Neural cell (in vitro differentiated cells): ENCODE measurements around the gene MFSD2A. TPM values are rescaled to one million over a fixed set of nuclear protein-coding genes. Genes with fewer than 3 reads are reported as not detected.

Experiments used
- H2AFZ ChIP-seq: fragments of 200-600, 300-800 bp; sonication (generic), shearing (Covaris generic); 2 replicates; pipeline ENCODE4 v1.6.0; 2014; ENCODE audit warnings: low read depth, mild to moderate bottlenecking, antibody characterized with exemption, low read length, moderate library complexity
- H3F3A ChIP-seq: fragments of 200-600 bp; shearing (Covaris generic); 2 replicates; pipeline ENCODE4 v1.6.1; 2016; ENCODE audit warnings: mild to moderate bottlenecking, moderate library complexity, mixed read lengths, antibody characterized with exemption, low read length; ENCODE audit not compliant: insufficient read depth, poor library complexity, severe bottlenecking
- H3K27ac ChIP-seq: fragments of 200-600, 300-800 bp; sonication (generic), shearing (Covaris generic); 2 replicates; pipeline ENCODE4 v1.5.1; 2014; ENCODE audit warnings: mild to moderate bottlenecking, low read length, moderate library complexity
- H3K27me3 ChIP-seq: fragments of 300-800, 200-600 bp; sonication (generic), shearing (Covaris generic); 2 replicates; pipeline ENCODE4 v1.6.0; 2014; ENCODE audit warnings: mild to moderate bottlenecking, low read depth, low read length, moderate library complexity; ENCODE audit not compliant: insufficient read depth
- H3K36me3 ChIP-seq: fragments of 300-800, 200-600 bp; sonication (generic), shearing (Covaris generic); 2 replicates; pipeline ENCODE4 v1.5.1; 2014; ENCODE audit warnings: mild to moderate bottlenecking, antibody characterized with exemption, low read length, moderate library complexity; ENCODE audit not compliant: insufficient read depth
- H3K4me2 ChIP-seq: fragments of 300-800, 200-600 bp; sonication (generic), shearing (Covaris generic); 2 replicates; pipeline ENCODE4 v1.6.0; 2014; ENCODE audit warnings: mild to moderate bottlenecking, low read length
- H3K4me3 ChIP-seq: fragments of 300-800, 200-600 bp; sonication (generic), shearing (Covaris generic); 2 replicates; pipeline ENCODE4 v1.5.1; 2014; ENCODE audit warnings: mild to moderate bottlenecking, low read length, moderate library complexity
- H3K79me2 ChIP-seq: fragments of 200-600 bp; shearing (Covaris generic); replicated peaks from 2 replicates; pipeline ENCODE4 v1.6.0; 2014; ENCODE audit warnings: mild to moderate bottlenecking, low read length, moderate library complexity; ENCODE audit not compliant: insufficient read depth
- H3K9ac ChIP-seq: fragments of 300-800, 200-600 bp; sonication (generic), shearing (Covaris generic); 2 replicates; pipeline ENCODE4 v1.6.1; 2016; ENCODE audit warnings: mild to moderate bottlenecking, low read length, mixed read lengths
- H3K9me2 ChIP-seq: fragments of 200-600 bp; shearing (Covaris generic); 2 replicates; pipeline ENCODE4 v1.6.1; 2016; ENCODE audit warnings: mild to moderate bottlenecking, low read length, mixed read lengths; ENCODE audit not compliant: insufficient read depth
- H3K9me3 ChIP-seq: fragments of 200-600, 300-800 bp; sonication (generic), shearing (Covaris generic); 2 replicates; pipeline ENCODE4 v1.6.1; 2016; ENCODE audit warnings: mild to moderate bottlenecking, mixed run types, low read length, moderate library complexity, mixed read lengths
- H4K20me1 ChIP-seq: fragments of 200-600 bp; shearing (Covaris generic); 2 replicates; pipeline ENCODE4 v1.6.1; 2016; ENCODE audit warnings: mild to moderate bottlenecking, mixed run types; ENCODE audit not compliant: insufficient read depth
- EP300 ChIP-seq: fragments of 450-650 bp; conservative IDR thresholded peaks from 2 replicates; pipeline ENCODE4 v1.6.1; 2014; ENCODE audit warnings: antibody characterized with exemption, mild to moderate bottlenecking, moderate library complexity; ENCODE audit not compliant: poor library complexity, severe bottlenecking
- EZH2 ChIP-seq: fragments of 200-600, 300-800 bp; shearing (Covaris generic), sonication (generic); IDR thresholded peaks from 2 replicates; pipeline ENCODE4 v1.6.1; 2014; ENCODE audit warnings: antibody characterized with exemption, low read length, borderline replicate concordance, mild to moderate bottlenecking; ENCODE audit not compliant: insufficient read depth, poor library complexity, severe bottlenecking
- MXI1 ChIP-seq: fragments of 450-650 bp; conservative IDR thresholded peaks from 2 replicates; pipeline ENCODE4 v1.6.1; 2014; ENCODE audit warnings: antibody characterized with exemption, mild to moderate bottlenecking; ENCODE audit not compliant: poor library complexity, severe bottlenecking
- POLR2AphosphoS5 ChIP-seq: IDR thresholded peaks from 2 replicates; pipeline ENCODE4 v1.6.1; 2012
- RAD21 ChIP-seq: fragments of 450-650 bp; conservative IDR thresholded peaks from 2 replicates; pipeline ENCODE4 v1.6.1; 2014; ENCODE audit warnings: antibody characterized with exemption, mild to moderate bottlenecking, moderate library complexity
- SMC3 ChIP-seq: fragments of 450-650 bp; conservative IDR thresholded peaks from 2 replicates; pipeline ENCODE4 v1.6.1; 2014; ENCODE audit warnings: antibody characterized with exemption, mild to moderate bottlenecking, moderate library complexity; ENCODE audit not compliant: poor library complexity
- TAF1 ChIP-seq: IDR thresholded peaks from 2 replicates; pipeline ENCODE4 v1.6.1; 2012; ENCODE audit warnings: low read depth
- polyA plus RNA-seq: library from polyadenylated mRNA; depleted of rRNA; stranded (reverse); fragments of >200 nt; gene quantifications from 2 replicates; pipeline ENCODE4 v1.2.3, GENCODE V29; 2014
- TF ChIP-seq, protein P1 (sequence below): IDR thresholded peaks from 2 replicates; pipeline ENCODE4 v1.6.1; 2012; ENCODE audit warnings: borderline replicate concordance
- TF ChIP-seq, protein P2 (sequence below): fragments of 450-650 bp; IDR thresholded peaks from 2 replicates; pipeline ENCODE4 v1.5.1; 2014; ENCODE audit warnings: antibody characterized with exemption, mild to moderate bottlenecking, moderate library complexity; ENCODE audit not compliant: poor library complexity, severe bottlenecking

Gene MFSD2A
- polyA plus RNA-seq, 1 donor from 2014 or later = 7.0 TPM

GRCh38 chr1:39958403-39959200 lies 3.7 kb downstream of the MFSD2A start:
- Histone ChIP-seq H3K9me3 (no peaks in the 10 kb centered on the region), H3K27me3 (peaks cover 5% of the 10 kb centered on the region), H3K4me2 (no peak overlapping the region), H4K20me1 (no peaks in the 10 kb centered on the region), H3K9me2 (no peaks in the 10 kb centered on the region), H3K36me3 (no peaks in the 10 kb centered on the region), H3F3A (no peaks in the 10 kb centered on the region), H3K9ac (no peak overlapping the region), H3K27ac (no peak overlapping the region), H3K79me2 (no peaks in the 10 kb centered on the region), H3K4me3 (no peak overlapping the region), H2AFZ (no peak overlapping the region)
- TF ChIP-seq, protein P1, sequence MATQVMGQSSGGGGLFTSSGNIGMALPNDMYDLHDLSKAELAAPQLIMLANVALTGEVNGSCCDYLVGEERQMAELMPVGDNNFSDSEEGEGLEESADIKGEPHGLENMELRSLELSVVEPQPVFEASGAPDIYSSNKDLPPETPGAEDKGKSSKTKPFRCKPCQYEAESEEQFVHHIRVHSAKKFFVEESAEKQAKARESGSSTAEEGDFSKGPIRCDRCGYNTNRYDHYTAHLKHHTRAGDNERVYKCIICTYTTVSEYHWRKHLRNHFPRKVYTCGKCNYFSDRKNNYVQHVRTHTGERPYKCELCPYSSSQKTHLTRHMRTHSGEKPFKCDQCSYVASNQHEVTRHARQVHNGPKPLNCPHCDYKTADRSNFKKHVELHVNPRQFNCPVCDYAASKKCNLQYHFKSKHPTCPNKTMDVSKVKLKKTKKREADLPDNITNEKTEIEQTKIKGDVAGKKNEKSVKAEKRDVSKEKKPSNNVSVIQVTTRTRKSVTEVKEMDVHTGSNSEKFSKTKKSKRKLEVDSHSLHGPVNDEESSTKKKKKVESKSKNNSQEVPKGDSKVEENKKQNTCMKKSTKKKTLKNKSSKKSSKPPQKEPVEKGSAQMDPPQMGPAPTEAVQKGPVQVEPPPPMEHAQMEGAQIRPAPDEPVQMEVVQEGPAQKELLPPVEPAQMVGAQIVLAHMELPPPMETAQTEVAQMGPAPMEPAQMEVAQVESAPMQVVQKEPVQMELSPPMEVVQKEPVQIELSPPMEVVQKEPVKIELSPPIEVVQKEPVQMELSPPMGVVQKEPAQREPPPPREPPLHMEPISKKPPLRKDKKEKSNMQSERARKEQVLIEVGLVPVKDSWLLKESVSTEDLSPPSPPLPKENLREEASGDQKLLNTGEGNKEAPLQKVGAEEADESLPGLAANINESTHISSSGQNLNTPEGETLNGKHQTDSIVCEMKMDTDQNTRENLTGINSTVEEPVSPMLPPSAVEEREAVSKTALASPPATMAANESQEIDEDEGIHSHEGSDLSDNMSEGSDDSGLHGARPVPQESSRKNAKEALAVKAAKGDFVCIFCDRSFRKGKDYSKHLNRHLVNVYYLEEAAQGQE = no peak
- no peak for TF ChIP-seq SMC3
- no peak for TF ChIP-seq RAD21
- TF ChIP-seq TAF1 = no peak
- TF ChIP-seq EP300 = no peak
- no peak for TF ChIP-seq EZH2
- no peak for TF ChIP-seq MXI1
- TF ChIP-seq, protein P2, sequence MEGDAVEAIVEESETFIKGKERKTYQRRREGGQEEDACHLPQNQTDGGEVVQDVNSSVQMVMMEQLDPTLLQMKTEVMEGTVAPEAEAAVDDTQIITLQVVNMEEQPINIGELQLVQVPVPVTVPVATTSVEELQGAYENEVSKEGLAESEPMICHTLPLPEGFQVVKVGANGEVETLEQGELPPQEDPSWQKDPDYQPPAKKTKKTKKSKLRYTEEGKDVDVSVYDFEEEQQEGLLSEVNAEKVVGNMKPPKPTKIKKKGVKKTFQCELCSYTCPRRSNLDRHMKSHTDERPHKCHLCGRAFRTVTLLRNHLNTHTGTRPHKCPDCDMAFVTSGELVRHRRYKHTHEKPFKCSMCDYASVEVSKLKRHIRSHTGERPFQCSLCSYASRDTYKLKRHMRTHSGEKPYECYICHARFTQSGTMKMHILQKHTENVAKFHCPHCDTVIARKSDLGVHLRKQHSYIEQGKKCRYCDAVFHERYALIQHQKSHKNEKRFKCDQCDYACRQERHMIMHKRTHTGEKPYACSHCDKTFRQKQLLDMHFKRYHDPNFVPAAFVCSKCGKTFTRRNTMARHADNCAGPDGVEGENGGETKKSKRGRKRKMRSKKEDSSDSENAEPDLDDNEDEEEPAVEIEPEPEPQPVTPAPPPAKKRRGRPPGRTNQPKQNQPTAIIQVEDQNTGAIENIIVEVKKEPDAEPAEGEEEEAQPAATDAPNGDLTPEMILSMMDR = no peak
- no peak for TF ChIP-seq POLR2AphosphoS5

GRCh38 chr1:39959651-39960333 lies 4.8 kb downstream of the MFSD2A start:
- H4K20me1 ChIP-seq = no peaks in the 10 kb centered on the region
- H3K9me2 ChIP-seq = no peaks in the 10 kb centered on the region
- H3K4me2 ChIP-seq = no peak overlapping the region
- H3K27ac ChIP-seq = no peak overlapping the region
- H2AFZ ChIP-seq = no peak overlapping the region
- TF ChIP-seq POLR2AphosphoS5 (no peak), SMC3 (no peak), RAD21 (no peak), EP300 (no peak), MXI1 (no peak), TAF1 (no peak), EZH2 (no peak)
- TF ChIP-seq, protein P1 = no peak
- TF ChIP-seq, protein P2 = no peak
- H3K4me3 ChIP-seq = no peak overlapping the region
- H3F3A ChIP-seq = no peaks in the 10 kb centered on the region
- H3K79me2 ChIP-seq = no peaks in the 10 kb centered on the region
- H3K9ac ChIP-seq = no peak overlapping the region
- H3K9me3 ChIP-seq = no peaks in the 10 kb centered on the region
- H3K27me3 ChIP-seq = no peaks in the 10 kb centered on the region
- H3K36me3 ChIP-seq = no peaks in the 10 kb centered on the region
